Stimulated activated CD8-positive, alpha-beta memory T cell treated with anti-CD3 and anti-CD28 coated beads, Interleukin-4, amount 100 ng/mL, for 1 hour (primary cell): ENCODE measurements around the gene PATL1.
"Not testable (repeated sequence)": the region's sequence is repeated elsewhere in the genome, so short reads cannot be mapped to it uniquely, and the experiment has no call there.

Source experiments
- DNase-seq, 2 donors: peaks; one replicate each; pipeline ENCODE4 v3.0.0-alpha.2; 2020; ENCODE audit warnings: low read depth in 2 of 2, low spot score in 1 of 2

PATL1 gene

GRCh38 chr11:59674291-59674690 lies 5.5 kb upstream of the PATL1 start:
- DNase-seq = no peak

- no peak for DNase-seq
These were observed 4.5 kb upstream of the PATL1 start for GRCh38 chr11:59673291-59673690.

- DNase-seq = no peak
These were observed 2.6 kb upstream of the PATL1 start for GRCh38 chr11:59671471-59671870.

DNA sequence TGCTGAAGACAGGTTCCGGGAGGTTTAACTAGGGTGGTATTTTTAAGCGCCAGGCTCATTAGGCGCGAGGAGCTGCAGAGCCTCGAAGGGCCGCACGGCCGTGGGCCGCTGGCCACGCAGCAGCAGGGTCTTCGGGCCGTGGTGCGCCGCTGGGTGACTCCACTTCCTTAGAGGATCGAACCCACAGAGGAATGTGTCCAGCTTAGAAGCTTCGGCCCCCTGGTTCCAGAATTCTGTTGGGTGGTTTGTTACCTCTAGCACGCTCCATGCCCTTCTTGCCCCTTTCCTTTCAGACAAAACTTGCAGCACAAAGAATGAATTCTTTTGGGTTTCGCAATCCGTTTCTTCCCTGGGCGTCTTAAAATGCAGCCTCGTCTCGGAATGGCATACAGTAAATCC lies 773 bp upstream of the PATL1 start:
- peak in 1 of 2 donors; percentile 5 for DNase-seq

DNA sequence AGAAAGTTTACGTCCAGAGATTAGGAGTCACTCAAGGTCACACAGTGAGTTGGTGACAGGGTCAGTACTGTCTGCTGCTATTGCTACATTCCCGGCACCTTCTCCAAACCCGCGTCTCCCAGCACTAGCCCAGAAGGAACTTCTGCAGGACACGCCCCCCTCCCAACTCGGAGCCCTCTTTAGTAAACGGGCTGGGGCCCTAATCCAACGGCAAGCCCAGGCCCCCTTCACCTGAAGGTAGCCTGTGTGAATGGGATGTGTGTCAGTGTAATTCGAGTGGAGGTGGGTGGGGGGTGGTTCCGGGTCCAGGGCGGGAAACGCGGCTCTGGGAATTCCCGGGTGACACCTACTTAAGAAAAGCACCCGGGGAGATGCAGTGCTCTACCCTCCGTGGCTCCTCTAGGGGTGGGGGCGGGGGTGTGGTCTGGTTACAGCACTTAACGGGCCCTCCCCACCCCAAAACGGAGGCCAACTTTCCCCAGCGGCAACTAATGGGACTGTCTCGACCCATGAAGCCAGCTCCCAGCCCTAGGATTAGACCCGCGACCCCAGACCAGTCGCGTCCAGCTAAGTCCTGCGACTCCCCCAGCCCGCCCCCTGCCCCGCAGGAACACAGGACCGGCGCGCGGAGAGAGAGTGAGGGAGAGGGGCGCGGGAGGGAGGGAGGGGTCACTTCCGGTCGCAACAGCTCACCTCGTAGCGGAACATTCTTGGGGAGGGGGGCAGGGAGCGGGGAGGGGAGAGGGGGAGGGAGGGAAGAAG lies 468 bp downstream of the PATL1 start:
- peak; percentile 16 to 29 for DNase-seq

GRCh38 chr11:59667812-59668187 lies 1.0 kb downstream of the PATL1 start:
- no peak for DNase-seq

- no peak for DNase-seq
These were observed 1.9 kb downstream of the PATL1 start for GRCh38 chr11:59666969-59667368.

GRCh38 chr11:59660621-59661020 lies 8.2 kb downstream of the PATL1 start:
- no peak for DNase-seq

GRCh38 chr11:59659981-59660380 lies 8.9 kb downstream of the PATL1 start:
- DNase-seq = no peak

DNA sequence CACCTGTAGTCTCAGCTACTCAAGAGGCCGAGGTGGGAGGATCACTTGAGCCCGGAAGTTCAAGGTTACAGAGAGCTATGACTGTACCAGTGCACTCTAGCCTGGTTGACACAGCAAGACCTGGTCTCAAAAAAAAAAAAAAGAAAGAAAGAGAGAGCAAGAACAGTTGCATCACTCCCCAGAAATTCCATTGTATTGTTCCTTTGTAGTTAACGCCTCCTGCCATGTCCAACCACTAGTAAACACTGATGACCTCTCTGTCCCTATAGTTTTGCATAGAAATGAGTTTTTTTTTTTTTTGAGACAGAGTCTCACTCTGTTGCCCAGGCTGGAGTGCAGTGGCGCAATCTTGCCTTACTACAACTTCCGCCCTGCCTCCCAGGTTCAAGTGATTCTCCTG lies 10.8 kb downstream of the PATL1 start:
- no peak for DNase-seq

GRCh38 chr11:59654893-59655292 lies 13.9 kb downstream of the PATL1 start:
- no peak for DNase-seq

DNA sequence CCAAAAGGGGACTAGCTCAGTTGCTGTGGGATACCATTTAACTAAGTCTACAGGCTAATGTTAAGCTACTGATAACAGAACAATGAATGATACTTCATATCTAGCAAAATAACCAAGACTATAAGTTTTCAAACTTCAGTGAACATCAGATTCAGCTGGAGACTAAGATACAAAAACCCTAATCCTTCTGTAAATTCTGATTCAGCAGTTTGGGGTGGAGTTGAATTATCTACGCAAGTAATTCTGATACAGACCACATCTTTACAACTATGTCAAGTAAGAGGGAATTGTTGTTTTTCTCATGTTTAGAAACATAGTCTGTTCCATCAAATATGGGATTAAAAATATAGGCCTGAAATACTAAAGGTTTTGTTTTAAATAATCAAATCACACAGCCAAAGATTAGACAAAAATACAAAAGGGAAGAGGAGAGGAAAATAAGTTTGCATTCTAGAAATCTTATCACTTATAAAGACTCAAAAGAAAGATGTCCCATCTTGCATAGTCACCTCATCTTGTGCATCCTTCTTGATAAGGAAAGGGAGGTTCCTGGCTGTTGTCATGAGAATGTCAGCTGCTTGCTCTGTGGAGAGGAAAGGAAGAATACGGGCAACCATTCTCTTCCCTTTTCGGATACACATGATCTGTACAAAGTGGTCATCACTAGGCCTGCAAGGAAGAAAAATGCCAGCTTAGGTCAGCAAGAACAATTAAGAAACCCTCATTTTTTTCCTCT lies 21.4 kb downstream of the PATL1 start:
- no peak for DNase-seq

DNA sequence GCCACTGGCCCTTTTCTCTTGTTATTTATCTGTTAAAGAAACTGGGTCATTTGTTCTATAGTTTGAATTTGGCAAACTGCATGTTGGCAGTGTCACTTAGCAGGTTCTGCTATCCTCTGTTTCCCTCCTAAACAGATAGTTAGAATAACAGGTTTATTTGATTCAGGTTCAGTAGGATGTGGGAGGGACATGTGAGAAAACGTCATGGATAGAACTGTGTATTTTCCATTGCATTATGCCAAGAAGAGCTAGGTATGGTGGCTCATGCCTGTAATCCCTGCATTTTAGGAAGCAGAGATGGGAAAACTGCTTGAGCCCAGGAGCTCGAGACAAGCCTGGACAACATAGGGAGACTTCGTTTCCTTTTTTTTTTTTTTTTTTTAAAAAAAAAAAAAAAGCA lies 24.3 kb downstream of the PATL1 start:
- no peak for DNase-seq

GRCh38 chr11:59643390-59643789 lies 25.4 kb downstream of the PATL1 start:
- no peak for DNase-seq

DNA sequence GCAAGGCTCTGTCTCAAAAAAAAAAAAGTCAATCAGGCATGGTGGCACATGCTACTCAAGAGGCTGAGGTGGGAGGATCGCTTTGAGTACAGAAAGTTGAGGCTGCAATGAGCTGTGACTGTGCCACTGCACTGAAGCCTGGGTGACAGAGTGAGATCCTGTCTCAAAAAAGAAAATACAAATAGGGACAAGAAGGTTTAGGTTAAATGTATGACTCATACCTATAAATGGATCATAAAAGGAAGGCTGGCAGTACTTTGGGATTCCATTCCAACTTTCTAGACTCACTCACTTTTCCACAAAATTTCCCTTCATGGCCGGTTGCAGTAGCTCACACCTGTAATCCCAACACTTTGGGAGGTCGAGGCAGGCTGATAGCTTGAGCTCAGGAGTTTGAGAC lies 27.7 kb downstream of the PATL1 start:
- DNase-seq = no peak

DNA sequence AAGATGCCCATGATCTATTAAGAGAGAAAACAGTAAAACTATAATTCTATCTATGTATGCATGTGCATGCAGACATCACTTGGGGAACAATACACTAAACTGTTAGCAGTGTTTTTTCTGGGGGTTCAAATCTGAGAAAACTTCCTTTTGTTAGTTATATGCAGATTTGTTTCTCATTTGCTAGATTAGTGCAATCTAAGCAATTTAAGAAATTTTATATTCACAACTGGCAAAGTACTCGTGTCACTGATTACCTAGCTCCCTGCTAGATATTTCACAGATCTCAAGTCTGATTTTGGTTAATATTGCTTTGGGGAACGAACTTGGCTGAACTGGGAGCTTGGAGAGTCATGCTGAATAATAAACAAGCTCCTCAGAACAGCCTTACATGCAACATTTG lies 38.3 kb downstream of the PATL1 start:
- DNase-seq = no peak

DNA sequence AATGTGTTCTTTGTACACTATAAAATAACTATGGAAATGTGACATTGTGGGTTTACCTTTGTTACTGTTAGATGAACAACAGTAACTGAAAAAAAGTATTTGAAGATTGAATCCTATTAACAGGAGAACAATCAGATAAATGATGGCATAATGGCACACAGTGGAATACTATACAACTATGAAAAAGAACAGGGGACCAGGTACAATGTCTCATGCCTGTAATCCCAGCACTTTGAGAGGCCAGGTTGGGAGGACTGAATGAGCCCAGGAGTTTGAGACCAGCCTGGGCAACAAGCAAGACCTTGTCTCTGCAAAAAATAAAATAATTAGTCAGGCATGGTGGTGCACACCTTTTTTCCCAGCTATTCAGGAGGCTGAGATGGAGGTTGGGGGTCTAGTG lies 38.8 kb downstream of the PATL1 start:
- no peak for DNase-seq

GRCh38 chr11:59626969-59627368 lies 41.9 kb downstream of the PATL1 start:
- not testable (repeated sequence) for DNase-seq

DNA sequence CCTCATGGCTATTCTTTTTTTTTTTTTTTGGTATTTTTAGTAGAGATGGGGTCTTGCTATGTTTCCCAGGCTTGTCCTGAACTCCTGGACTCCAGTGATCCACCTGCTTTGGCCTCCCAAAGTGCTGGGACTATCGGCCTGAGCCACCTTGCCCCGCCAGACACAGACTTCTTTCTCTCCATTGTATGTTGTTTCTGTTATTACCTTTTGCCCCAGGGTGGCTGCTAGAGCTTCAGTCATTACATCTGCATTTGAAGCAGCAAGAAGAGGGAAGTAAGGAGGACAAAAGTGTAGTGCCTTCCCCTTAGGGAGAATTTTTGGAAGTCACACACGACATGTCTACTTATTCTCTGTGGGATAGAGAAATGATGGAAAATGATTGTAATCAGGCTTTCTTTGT lies 43.1 kb downstream of the PATL1 start:
- DNase-seq = no peak

GRCh38 chr11:59617876-59618275 lies 51.0 kb downstream of the PATL1 start:
- DNase-seq = no peak

GRCh38 chr11:59616396-59616982 lies 52.3 kb downstream of the PATL1 start:
- DNase-seq = no peak

GRCh38 chr11:59615637-59616395 lies 53.0 kb downstream of the PATL1 start, which contains the start of gene OSBP:
Gene OSBP, minus strand, starts transcription at chr11:59615774. Its CDS starts 110 bp downstream, at chr11:59615664.
- peak; percentile 85 to 93 for DNase-seq
